NCI-H128 (cell line): ENCODE results near the gene CEP135.

Source experiments
- DNase-seq: peaks from one replicate; lab custom pipeline; 2025; ENCODE audit not compliant: unreplicated experiment; lab: John Stamatoyannopoulos, UW

Gene CEP135

DNA sequence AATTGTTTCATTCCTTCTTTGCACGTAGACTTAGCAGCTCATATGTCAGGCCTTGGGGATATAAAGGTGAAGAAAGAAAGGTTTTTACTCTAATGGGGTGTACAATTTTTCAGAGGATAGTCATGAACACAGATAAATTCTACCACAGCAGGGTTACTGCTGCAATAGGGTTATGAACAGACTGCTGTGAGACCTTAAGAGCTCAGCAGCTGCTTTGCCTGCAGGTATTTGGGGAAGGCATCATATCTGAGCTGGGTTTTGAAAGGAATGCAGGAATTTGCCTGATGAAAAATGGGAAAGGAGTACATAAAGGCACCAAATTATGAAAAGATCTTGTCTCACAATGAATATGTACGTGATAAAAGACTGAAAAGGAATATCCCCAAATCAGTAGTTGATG lies 128.9 kb downstream of the CEP135 start:
- DNase-seq = no peak

DNA sequence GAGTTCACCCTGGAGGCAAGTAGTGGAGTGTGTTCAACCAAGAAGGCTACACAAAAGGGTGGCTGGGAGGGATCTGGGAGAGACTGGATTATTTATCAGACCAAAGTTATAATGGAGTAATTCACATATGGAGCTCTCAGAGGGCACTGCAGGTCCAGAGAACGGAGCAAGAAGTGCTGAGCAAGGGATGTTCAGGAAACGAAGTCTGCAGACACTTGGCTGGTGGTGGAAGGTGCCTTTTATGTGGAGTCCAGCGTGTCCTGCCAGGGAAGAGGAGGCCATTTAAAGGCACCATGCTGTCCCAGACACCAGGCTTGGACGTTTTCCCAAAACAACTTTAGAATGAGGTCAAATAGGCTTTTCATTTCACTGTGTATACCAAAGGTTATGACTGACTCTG lies 130.1 kb downstream of the CEP135 start:
- DNase-seq = no peak

DNA sequence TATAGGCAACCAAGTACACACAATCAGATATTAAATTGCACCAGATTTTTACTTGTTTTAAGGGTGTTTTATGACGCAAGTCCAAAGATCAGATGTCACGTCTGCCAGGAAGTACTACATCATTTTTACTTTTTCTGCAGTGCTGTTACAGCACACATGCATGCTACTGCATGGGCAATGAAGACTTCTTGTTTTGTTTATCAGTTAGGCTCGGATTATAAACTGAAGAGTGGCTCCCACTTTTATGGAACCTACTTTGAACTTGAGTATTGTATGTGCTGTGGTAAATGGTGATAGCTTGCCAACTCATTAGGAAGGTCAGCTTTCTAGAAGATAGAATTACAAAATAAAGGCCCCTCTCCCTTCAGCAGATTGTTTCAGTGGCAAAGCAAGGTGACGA lies 131.6 kb downstream of the CEP135 start:
- DNase-seq = no peak

DNA sequence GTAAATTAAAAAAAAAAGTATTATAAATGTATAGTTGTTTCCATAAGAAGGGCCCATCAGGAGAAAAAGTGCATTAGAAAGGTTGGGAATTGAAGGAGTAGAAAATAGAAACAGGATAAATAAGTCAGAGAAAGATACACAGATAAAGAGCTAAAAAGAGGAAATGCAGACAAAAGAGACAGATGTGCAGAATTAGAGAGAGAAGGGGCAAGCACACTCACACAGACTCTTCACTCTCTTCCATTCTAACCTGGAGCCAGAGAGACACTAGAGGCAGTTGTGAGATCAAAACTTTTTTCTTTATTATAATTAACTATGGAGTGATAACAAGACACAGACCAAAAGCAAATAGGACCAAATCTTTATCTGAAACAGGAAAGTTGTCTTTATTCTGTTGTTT lies 134.1 kb downstream of the CEP135 start:
- DNase-seq = no peak
